Measurements from ENCODE around the gene ITM2C.

DNA sequence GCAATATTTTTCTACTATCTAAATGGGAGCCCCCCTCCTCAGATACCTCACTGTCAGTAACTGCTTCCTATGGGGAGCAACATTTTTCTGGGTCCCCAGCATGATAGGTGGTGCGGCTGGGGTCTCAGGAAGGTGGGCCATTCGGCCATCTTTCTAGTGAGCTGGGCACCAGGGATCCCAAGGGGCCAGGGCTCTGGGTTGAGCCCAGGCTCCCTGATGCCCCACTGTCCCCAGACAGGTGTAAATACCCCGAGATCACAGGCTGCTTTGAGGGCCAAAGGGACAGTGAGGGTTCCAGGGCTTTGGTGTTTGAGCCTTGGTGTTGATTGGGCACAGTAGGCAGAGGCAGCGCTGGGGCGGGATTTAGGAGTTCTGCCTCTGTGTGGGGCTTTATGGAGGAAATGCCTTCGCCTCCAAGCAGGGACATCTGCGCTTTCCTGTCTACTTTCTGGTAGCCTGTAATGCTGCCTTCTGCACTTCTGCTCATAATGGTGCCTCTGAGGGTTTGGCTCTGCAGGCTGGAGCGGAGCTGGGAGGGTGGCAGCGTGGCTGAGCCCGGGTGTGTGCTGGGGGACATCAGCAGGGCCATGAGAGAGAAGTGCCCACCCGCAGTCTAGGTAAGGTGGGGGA lies 5.3 kb downstream of the ITM2C start:
- TF ChIP-seq, protein P1, sequence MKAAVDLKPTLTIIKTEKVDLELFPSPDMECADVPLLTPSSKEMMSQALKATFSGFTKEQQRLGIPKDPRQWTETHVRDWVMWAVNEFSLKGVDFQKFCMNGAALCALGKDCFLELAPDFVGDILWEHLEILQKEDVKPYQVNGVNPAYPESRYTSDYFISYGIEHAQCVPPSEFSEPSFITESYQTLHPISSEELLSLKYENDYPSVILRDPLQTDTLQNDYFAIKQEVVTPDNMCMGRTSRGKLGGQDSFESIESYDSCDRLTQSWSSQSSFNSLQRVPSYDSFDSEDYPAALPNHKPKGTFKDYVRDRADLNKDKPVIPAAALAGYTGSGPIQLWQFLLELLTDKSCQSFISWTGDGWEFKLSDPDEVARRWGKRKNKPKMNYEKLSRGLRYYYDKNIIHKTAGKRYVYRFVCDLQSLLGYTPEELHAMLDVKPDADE (CRISPR knock-in tag; IDR thresholded peaks at IDR 0.05): no peak
- TF ChIP-seq POLR2A (IDR thresholded peaks at IDR 0.05; ENCODE audit: insufficient read depth in 1 of 2, low read depth in 2 of 2, low read length in 2 of 2) (no peak), ZNF121 (CRISPR knock-in tag; IDR thresholded peaks at IDR 0.05) (no peak), ZNF24 (IDR thresholded peaks at IDR 0.05) (no peak), ATF5 (CRISPR knock-in tag; IDR thresholded peaks at IDR 0.05; ENCODE audit: low read depth) (no peak), PAX8 (CRISPR knock-in tag; IDR thresholded peaks at IDR 0.05; ENCODE audit: borderline replicate concordance) (no peak), POLR2AphosphoS5 (IDR thresholded peaks at IDR 0.05; ENCODE audit: low read depth, low read length) (no peak), SUZ12 (IDR thresholded peaks at IDR 0.05; ENCODE audit: low read depth, low read length) (no peak), MXI1 (IDR thresholded peaks at IDR 0.05; ENCODE audit: borderline replicate concordance, low read depth, low read length) (no peak), ZSCAN29 (CRISPR knock-in tag; conservative IDR thresholded peaks at IDR 0.05) (no peak), THAP7 (CRISPR knock-in tag; IDR thresholded peaks at IDR 0.05) (no peak)
